Measurements from ENCODE around the gene C15orf39. TPM values are rescaled to one million over a fixed set of nuclear protein-coding genes. Genes with fewer than 3 reads are reported as not detected.
A peak's percentile ranks its signal among the peaks of the same experiment; 100 is the strongest.

C15orf39 gene
- total RNA-seq, 1 donor from 2014 or later: 83.4 TPM

DNA sequence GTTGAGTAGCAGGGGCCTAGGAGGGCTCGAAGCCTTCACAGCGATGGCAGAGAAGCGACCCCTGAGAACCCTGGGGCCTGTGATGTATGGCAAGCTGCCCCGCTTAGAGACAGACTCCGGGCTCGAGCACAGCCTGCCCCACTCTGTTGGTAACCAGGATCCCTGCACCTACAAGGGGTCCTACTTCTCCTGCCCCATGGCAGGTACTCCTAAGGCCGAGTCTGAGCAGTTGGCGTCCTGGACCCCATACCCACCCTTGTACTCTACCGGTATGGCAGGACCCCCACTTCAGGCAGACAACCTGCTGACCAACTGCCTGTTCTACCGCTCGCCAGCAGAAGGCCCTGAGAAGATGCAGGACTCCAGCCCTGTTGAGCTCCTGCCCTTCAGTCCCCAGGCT, 4.3 kb downstream of the C15orf39 start:
- H3K9me3 Mint-ChIP-seq (ENCODE audit: low read depth): no peaks in the 10 kb centered on the region
- peaks cover 28% of the 10 kb centered on the region for H3K4me1 Mint-ChIP-seq (ENCODE audit: low read depth)
- no peak for TF ChIP-seq CTCF (IDR thresholded peaks at IDR 0.05; ENCODE audit: unreplicated experiment)
- DNase-seq (ENCODE audit: low spot score, unreplicated experiment): no peak
- H3K27ac Mint-ChIP-seq: no peak overlapping the region
- H3K4me3 Mint-ChIP-seq (ENCODE audit: low read depth): no peak overlapping the region
- no peaks in the 10 kb centered on the region for H3K27me3 Mint-ChIP-seq
- peaks cover 6% of the 10 kb centered on the region for H3K36me3 Mint-ChIP-seq (ENCODE audit: insufficient read depth)

DNA sequence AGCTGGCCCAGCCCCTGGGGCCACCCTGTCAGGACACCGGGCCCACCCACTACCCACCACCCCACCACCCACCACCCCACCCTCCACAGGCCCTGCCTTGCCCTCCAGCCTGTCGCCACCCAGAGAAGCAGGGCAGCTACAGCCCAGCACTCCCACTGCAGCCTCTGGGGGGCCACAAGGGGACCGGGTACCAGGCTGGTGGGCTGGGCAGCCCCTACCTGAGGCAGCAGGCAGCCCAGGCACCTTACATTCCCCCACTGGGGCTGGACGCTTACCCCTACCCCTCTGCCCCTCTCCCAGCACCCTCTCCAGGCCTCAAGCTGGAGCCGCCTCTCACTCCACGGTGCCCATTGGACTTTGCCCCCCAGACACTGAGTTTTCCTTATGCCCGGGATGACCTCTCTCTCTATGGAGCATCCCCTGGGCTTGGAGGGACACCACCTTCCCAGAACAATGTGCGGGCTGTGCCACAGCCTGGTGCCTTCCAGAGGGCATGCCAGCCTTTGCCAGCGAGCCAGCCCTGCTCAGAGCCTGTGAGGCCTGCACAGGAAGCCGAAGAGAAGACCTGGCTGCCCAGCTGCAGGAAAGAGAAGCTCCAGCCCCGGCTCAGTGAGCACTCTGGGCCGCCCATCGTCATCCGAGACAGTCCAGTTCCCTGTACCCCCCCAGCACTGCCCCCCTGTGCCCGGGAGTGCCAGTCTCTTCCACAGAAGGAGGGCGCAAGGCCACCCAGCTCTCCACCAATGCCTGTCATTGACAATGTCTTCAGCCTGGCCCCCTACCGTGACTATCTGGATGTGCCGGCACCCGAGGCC, 5.3 kb downstream of the C15orf39 start:
- H3K27ac Mint-ChIP-seq: no peak overlapping the region
- peaks cover 23% of the 10 kb centered on the region for H3K4me1 Mint-ChIP-seq (ENCODE audit: low read depth)
- DNase-seq (ENCODE audit: low spot score, unreplicated experiment): no peak
- no peaks in the 10 kb centered on the region for H3K9me3 Mint-ChIP-seq (ENCODE audit: low read depth)
- H3K4me3 Mint-ChIP-seq (ENCODE audit: low read depth): no peak overlapping the region
- TF ChIP-seq CTCF (IDR thresholded peaks at IDR 0.05; ENCODE audit: unreplicated experiment): no peak
- H3K36me3 Mint-ChIP-seq (ENCODE audit: insufficient read depth): peaks cover 10% of the 10 kb centered on the region
- H3K27me3 Mint-ChIP-seq: no peaks in the 10 kb centered on the region

- no peak for TF ChIP-seq CTCF (IDR thresholded peaks at IDR 0.05; ENCODE audit: unreplicated experiment)
- Mint-ChIP-seq H3K4me1 (ENCODE audit: low read depth) (peaks cover 23% of the 10 kb centered on the region), H3K27me3 (no peaks in the 10 kb centered on the region), H3K27ac (no peak overlapping the region), H3K36me3 (ENCODE audit: insufficient read depth) (peaks cover 12% of the 10 kb centered on the region), H3K9me3 (ENCODE audit: low read depth) (no peaks in the 10 kb centered on the region), H3K4me3 (ENCODE audit: low read depth) (no peak overlapping the region)
- no peak for DNase-seq (ENCODE audit: low spot score, unreplicated experiment)
Measured at GRCh38 chr15:75207618-75208500, 6.2 kb downstream of the C15orf39 start.

DNA sequence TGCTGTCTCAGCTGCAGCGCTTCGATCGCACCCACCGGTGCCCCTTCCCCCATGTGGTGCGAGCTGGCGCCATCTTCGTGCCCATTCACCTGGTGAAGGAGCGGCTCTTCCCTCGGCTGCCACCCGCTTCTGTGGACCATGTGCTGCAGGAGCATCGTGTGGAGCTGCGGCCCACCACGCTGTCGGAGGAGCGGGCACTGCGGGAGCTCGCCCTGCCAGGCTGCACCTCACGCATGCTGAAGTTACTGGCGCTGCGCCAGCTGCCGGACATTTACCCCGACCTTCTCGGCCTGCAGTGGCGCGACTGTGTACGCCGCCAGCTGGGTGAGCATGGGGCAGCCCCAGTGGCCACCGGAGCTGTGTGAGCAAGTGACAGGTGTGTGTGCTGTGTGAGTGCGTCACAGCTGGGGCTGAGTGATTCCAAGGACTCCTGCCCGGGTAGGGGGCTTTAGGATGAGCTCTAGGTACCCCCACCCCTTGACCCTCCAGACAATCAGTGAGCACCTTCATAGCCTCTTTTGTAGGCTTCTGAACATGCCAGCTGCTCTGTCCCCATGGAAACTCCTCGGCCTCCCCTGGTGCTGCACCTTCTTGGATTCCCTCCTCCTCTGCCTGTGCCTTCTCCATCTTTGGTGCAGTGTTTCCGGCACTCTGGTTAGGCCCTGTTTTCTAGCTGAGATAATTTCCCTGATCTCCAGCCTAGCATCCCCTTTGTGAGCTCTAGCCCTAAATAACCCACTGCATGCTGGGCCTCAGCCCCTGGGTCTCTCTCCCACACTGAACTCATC, 7.0 kb downstream of the C15orf39 start:
- no peak for TF ChIP-seq CTCF (IDR thresholded peaks at IDR 0.05; ENCODE audit: unreplicated experiment)
- Mint-ChIP-seq H3K4me1 (ENCODE audit: low read depth) (peaks cover 19% of the 10 kb centered on the region), H3K27ac (no peak overlapping the region), H3K36me3 (ENCODE audit: insufficient read depth) (peaks cover 12% of the 10 kb centered on the region), H3K27me3 (no peaks in the 10 kb centered on the region), H3K9me3 (ENCODE audit: low read depth) (no peaks in the 10 kb centered on the region), H3K4me3 (ENCODE audit: low read depth) (no peak overlapping the region)
- DNase-seq (ENCODE audit: low spot score, unreplicated experiment): no peak

- Mint-ChIP-seq H3K9me3 (ENCODE audit: low read depth) (no peaks in the 10 kb centered on the region), H3K36me3 (ENCODE audit: insufficient read depth) (peaks cover 12% of the 10 kb centered on the region), H3K4me3 (ENCODE audit: low read depth) (no peak overlapping the region), H3K4me1 (ENCODE audit: low read depth) (peaks cover 15% of the 10 kb centered on the region), H3K27ac (peak overlapping the region; percentile 73), H3K27me3 (no peaks in the 10 kb centered on the region)
- no peak for DNase-seq (ENCODE audit: low spot score, unreplicated experiment)
- TF ChIP-seq CTCF (IDR thresholded peaks at IDR 0.05; ENCODE audit: unreplicated experiment): no peak
Measured at GRCh38 chr15:75209289-75209676, 7.6 kb downstream of the C15orf39 start.

Data from progenitor cell of endocrine pancreas (in vitro differentiated cells).